ENCODE measurements around the gene IFITM1.

- TF ChIP-seq POLR2AphosphoS5 (IDR thresholded peaks at IDR 0.05; ENCODE audit: borderline replicate concordance, low read depth, low read length): no peak
- TF ChIP-seq EZH2 (IDR thresholded peaks at IDR 0.05): no peak
Observed at GRCh38 chr11:315516-315994, 1.7 kb downstream of the IFITM1 start.

Data from SK-N-MC (cell line).